CD4-positive, alpha-beta T cell treated with Interleukin-6 for 4 hours (primary cell): Measurements from ENCODE around the gene SETMAR.

Source experiments
- DNase-seq: peaks from one replicate; pipeline ENCODE4 v3.0.0-alpha.2; 2020; ENCODE audit warnings: mixed read lengths

The SETMAR gene

DNA sequence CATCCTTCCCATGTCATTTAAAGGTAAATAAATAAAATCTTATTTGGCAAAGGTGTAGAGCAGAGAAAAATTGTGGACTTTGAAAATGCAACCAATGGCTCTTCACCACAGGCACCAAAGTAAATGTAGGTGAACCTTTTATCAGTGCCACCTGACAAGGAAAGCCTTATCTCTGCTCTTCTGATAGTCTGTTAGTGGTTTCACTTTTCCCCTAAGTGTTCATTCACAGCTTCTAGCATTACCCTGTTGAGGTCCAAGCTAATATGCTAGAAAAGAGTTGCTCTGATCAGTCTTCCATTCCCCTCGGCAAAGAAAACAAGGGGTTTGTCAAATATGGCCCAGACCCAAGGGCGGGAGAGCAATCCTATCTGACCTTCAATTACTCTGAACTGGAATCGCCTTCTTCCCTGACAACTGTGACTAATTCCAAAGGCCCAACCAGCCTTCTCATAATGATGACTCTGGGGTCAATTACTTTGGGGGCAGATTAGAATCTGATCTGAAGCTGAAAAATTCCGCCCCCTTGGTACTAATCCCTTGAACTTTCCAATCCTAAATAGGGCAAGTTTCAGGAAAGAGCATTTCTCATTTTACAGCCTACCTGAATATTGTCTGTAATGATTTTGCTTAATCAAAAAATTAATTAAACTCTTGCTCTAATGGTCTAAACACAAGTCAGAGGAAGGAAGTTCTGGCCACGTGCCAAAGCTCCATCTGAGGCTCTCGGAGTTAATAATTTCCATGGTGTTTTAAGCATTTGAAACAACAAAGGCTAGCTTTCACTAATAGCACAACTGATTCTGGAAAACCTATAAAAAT, 52.4 kb downstream of the SETMAR start:
- DNase-seq = no peak

- DNase-seq = no peak
These were observed 53.0 kb downstream of the SETMAR start for GRCh38 chr3:4356220-4356540.

GRCh38 chr3:4356546-4357410, 53.6 kb downstream of the SETMAR start:
- no peak for DNase-seq

- DNase-seq = no peak
These were observed 55.1 kb downstream of the SETMAR start for GRCh38 chr3:4358273-4358672.

- no peak for DNase-seq
These were observed 56.8 kb downstream of the SETMAR start for GRCh38 chr3:4359805-4360502.

- no peak for DNase-seq
These were observed 57.6 kb downstream of the SETMAR start for GRCh38 chr3:4360817-4361216.

GRCh38 chr3:4362523-4362922, 59.4 kb downstream of the SETMAR start:
- DNase-seq = no peak
